Bronchial epithelial cell (primary cell): ENCODE results near the gene PPP1R12B. TPM values are rescaled to one million over a fixed set of nuclear protein-coding genes. Genes with fewer than 3 reads are reported as not detected.
"Not testable (repeated sequence)": the region's sequence is repeated elsewhere in the genome, so short reads cannot be mapped to it uniquely, and the experiment has no call there.

Experiments
- DNase-seq: peaks from one replicate; pipeline ENCODE4 v3.0.0-alpha.2; 2010; ENCODE audit warnings: low read depth
- FAIRE-seq: peaks from 2 replicates; lab custom pipeline; 2011; peaks lifted over from hg19 to GRCh38; lab: Jason Lieb, UNC
- H3K27me3 ChIP-seq: 2 replicates; pipeline ENCODE4 v1.5.1; 2011; ENCODE audit warnings: low read length; ENCODE audit not compliant: control insufficient read depth, insufficient read depth
- H3K36me3 ChIP-seq: 2 replicates; pipeline ENCODE4 v1.5.1; 2011; ENCODE audit warnings: low read length; ENCODE audit not compliant: control insufficient read depth, insufficient read depth
- H3K4me3 ChIP-seq: 2 replicates; pipeline ENCODE4 v1.5.1; 2011; ENCODE audit warnings: mild to moderate bottlenecking, low read depth, low read length, control low read depth
- CTCF ChIP-seq: IDR thresholded peaks from 2 replicates; pipeline ENCODE4 v1.5.1; 2011; ENCODE audit warnings: mild to moderate bottlenecking, moderate library complexity, low read length, control low read depth, inconsistent platforms; ENCODE audit not compliant: insufficient read depth, severe bottlenecking
- total RNA-seq: library from RNA; depleted of rRNA; stranded (reverse); fragments of >200 nt; gene quantifications from 2 replicates; pipeline ENCODE4 v1.2.1, GENCODE V29; 2014

PPP1R12B gene
- total RNA-seq, 1 donor from 2014 or later, result 8.7 TPM

GRCh38 chr1:202351725-202352124, 3.2 kb downstream of the PPP1R12B start:
- Histone ChIP-seq H3K27me3 (no peaks in the 10 kb centered on the region), H3K4me3 (no peak overlapping the region), H3K36me3 (no peaks in the 10 kb centered on the region)
- FAIRE-seq (no peak), DNase-seq (no peak)
- no peak for TF ChIP-seq CTCF

- not testable (repeated sequence) for H3K27me3 ChIP-seq, FAIRE-seq, H3K36me3 ChIP-seq, DNase-seq, H3K4me3 ChIP-seq
Observed at GRCh38 chr1:202352583-202353197, 4.2 kb downstream of the PPP1R12B start.

DNA sequence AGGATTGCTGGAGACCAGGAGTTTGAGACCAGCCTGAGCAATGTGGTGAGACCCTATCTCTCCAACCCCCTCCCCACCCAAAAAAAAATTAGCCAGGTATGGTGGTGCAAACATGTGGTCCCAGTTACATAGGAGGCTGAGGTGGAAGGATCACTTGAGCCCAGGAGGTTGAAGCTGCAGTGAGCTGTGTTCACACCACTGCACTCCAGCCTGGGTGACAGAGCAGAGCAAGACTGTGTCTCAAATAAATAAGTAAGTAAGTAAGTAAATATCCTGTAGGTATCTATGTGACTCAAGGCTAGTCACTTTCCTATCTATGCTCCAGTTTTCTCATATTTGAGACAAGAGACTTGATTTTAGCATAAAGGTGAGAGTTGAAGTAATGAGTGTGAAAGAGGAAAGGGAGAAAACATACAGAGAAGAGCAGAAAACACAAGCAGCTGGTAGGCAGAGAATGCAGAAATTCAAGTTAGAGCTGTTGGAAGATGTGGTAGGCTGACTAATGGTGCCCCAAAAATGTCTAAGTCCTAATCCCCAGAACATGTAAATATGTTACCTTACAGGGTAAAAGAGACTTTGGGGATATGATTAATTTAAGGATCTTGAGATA, 7.5 kb downstream of the PPP1R12B start:
- peak; percentile 49 for DNase-seq
- no peaks in the 10 kb centered on the region for H3K27me3 ChIP-seq
- H3K36me3 ChIP-seq, result no peaks in the 10 kb centered on the region
- no peak for FAIRE-seq
- no peak overlapping the region for H3K4me3 ChIP-seq
- TF ChIP-seq CTCF, result no peak

DNA sequence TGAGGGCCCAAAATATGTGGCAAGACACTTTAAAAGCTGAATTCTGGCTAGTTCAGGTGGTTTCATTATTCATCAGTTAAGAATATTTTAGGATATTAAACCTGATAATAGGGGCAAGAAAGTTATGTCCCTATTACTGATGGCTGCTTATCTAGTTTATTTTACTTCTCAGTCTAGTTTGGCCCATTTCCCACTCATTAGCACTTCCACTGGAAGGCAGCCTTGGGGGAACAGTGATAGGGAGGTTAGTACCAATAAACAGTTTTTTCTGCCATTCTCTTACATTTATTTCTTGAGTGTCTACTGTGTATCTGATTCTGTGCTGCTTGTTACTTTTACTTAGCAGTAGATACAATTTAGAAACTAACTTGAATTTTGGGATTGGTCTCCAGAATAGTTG, 9.0 kb downstream of the PPP1R12B start:
- H3K36me3 ChIP-seq, result no peaks in the 10 kb centered on the region
- DNase-seq, result no peak
- H3K27me3 ChIP-seq, result no peaks in the 10 kb centered on the region
- no peak for FAIRE-seq
- no peak overlapping the region for H3K4me3 ChIP-seq
- no peak for TF ChIP-seq CTCF

GRCh38 chr1:202361224-202361623, 12.7 kb downstream of the PPP1R12B start:
- FAIRE-seq (no peak), DNase-seq (no peak)
- no peak overlapping the region for H3K4me3 ChIP-seq
- no peak for TF ChIP-seq CTCF
- no peaks in the 10 kb centered on the region for H3K36me3 ChIP-seq
- no peaks in the 10 kb centered on the region for H3K27me3 ChIP-seq

DNA sequence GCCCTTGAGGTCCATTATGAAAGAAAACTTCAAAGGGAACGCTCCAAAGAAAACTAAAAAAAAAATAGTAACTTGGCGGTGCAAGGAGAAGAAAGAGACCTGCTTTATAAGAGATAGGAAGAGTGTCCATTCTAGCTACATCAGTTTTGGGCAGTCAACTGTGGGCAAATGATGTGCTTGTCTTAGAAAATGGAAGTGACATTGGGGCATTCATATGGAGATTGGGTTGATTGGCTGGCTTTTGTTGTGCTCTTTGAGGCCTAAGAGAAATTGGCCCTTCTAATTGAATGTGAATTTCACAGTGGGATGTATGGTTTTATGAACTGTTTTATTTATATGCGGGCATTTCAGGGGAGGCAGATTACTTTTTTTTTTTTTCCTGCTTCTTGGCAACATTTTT, 13.2 kb downstream of the PPP1R12B start:
- no peak for TF ChIP-seq CTCF
- FAIRE-seq (no peak), DNase-seq (no peak)
- no peaks in the 10 kb centered on the region for H3K27me3 ChIP-seq
- no peaks in the 10 kb centered on the region for H3K36me3 ChIP-seq
- no peak overlapping the region for H3K4me3 ChIP-seq
